Mucosa of stomach (tissue), 1 donor: ENCODE results near the gene RGL3.
"Not testable (repeated sequence)": the region's sequence is repeated elsewhere in the genome, so short reads cannot be mapped to it uniquely, and the experiment has no call there.

Experiments used
- H3K27me3 ChIP-seq: one replicate; pipeline ENCODE4 v1.7.0; 2013; ENCODE audit warnings: mild to moderate bottlenecking, low read length; ENCODE audit not compliant: control insufficient read depth, insufficient read depth
- H3K36me3 ChIP-seq: one replicate; pipeline ENCODE4 v1.7.0; 2013; ENCODE audit warnings: low read length; ENCODE audit not compliant: control insufficient read depth, insufficient read depth
- H3K4me1 ChIP-seq: one replicate; pipeline ENCODE4 v1.7.0; 2013; ENCODE audit warnings: mild to moderate bottlenecking, low read length; ENCODE audit not compliant: control insufficient read depth, insufficient read depth
- H3K4me3 ChIP-seq: one replicate; pipeline ENCODE4 v1.7.0; 2013; ENCODE audit warnings: low read length
- H3K9ac ChIP-seq: one replicate; pipeline ENCODE4 v1.7.0; 2013; ENCODE audit warnings: mild to moderate bottlenecking, low read length, moderate library complexity
- H3K9me3 ChIP-seq: one replicate; pipeline ENCODE4 v1.7.0; 2013; ENCODE audit warnings: mild to moderate bottlenecking, low read length, moderate library complexity; ENCODE audit not compliant: control insufficient read depth
- donor health status: Pancreatic carcinoma.

Gene RGL3

GRCh38 chr19:11384778-11385129, 34.4 kb downstream of the RGL3 start:
- Histone ChIP-seq H3K9me3 (no peaks in the 10 kb centered on the region), H3K4me3 (no peak overlapping the region), H3K36me3 (no peaks in the 10 kb centered on the region), H3K4me1 (peaks cover 35% of the 10 kb centered on the region), H3K9ac (no peak overlapping the region), H3K27me3 (peaks cover 11% of the 10 kb centered on the region)

DNA sequence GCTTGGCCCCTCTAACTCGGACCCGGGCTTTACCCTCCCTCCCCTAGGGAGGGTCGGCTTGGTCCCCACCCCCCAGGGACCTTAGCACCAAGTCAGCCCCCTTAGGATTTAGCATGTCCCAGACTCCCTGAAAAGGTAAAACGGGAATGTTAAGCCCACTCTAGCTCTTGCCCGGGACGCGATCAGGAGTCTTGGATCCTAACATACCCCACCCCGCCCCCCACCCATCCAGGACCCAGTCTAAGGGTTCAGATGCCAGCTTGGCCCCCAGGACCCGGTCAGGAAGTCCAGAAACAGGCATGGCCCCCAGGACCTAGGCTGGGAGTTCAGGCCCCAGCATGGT, 35.4 kb downstream of the RGL3 start:
- no peaks in the 10 kb centered on the region for H3K9me3 ChIP-seq
- H3K4me1 ChIP-seq, result peaks cover 38% of the 10 kb centered on the region
- H3K9ac ChIP-seq, result peak overlapping the region; percentile 43
- peaks cover 11% of the 10 kb centered on the region for H3K27me3 ChIP-seq
- peak overlapping the region; percentile 8 for H3K4me3 ChIP-seq
- no peaks in the 10 kb centered on the region for H3K36me3 ChIP-seq

- Histone ChIP-seq H3K9ac (peak overlapping the region; percentile 43), H3K36me3 (no peaks in the 10 kb centered on the region), H3K4me1 (peaks cover 44% of the 10 kb centered on the region), H3K9me3 (no peaks in the 10 kb centered on the region), H3K27me3 (peaks cover 11% of the 10 kb centered on the region), H3K4me3 (no peak overlapping the region)
Measured at GRCh38 chr19:11382898-11383705, 36.0 kb downstream of the RGL3 start.

DNA sequence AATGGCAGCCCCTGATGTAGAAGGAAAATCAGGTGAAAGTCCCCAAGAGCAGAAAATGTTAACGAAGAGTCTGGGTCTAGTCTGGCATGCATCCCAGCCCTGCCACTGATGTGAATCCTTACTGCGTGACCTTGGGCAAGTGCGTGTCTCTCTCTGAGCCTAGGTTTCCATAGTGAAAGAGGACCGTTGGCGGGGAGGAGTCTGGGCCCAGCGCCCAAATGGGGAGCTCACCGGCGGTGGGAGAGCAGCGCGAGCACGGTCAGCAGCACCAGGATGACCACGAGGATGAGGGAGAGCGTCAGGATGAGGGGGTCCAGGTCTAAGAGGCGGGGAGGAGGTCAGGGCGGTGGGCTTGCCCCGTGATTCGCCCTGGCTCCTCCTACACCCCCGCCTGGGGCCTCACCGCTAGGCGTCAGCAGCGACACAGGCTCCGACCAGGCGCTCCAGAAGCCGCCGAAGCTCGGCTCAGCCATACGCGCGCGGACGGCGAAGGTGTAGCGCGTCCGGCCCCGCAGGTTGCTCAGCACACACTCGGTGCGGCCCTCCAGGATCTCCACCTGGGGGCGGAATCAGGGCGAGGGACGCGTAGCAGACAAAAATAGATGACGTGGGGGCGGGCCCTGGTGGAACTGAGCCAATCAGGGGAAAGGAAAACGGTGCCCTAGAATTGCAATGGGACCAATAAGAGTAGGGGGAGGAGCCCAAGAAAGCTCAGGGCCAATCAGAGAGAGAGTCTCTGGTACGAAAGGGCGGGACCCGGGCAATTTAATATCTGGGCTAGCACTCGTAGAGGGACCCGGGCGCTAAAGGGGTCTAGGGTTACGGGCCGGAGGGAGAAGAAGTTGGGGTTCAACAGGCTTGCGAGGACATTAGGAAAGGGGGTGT, 38.2 kb downstream of the RGL3 start:
- Histone ChIP-seq H3K4me3 (peak overlapping the region; percentile 4), H3K4me1 (peaks cover 59% of the 10 kb centered on the region), H3K9ac (peak overlapping the region; percentile 42)

GRCh38 chr19:11379857-11380350, 39.2 kb downstream of the RGL3 start:
- no peaks in the 10 kb centered on the region for H3K36me3 ChIP-seq
- H3K27me3 ChIP-seq, result peaks cover 11% of the 10 kb centered on the region
- no peak overlapping the region for H3K4me3 ChIP-seq
- H3K4me1 ChIP-seq, result peaks cover 66% of the 10 kb centered on the region
- no peaks in the 10 kb centered on the region for H3K9me3 ChIP-seq
- H3K9ac ChIP-seq, result no peak overlapping the region

More for the DNA sequence above, 38.2 kb downstream of the RGL3 start:
- no peaks in the 10 kb centered on the region for H3K36me3 ChIP-seq
- H3K9me3 ChIP-seq, result no peaks in the 10 kb centered on the region
- peaks cover 11% of the 10 kb centered on the region for H3K27me3 ChIP-seq

DNA sequence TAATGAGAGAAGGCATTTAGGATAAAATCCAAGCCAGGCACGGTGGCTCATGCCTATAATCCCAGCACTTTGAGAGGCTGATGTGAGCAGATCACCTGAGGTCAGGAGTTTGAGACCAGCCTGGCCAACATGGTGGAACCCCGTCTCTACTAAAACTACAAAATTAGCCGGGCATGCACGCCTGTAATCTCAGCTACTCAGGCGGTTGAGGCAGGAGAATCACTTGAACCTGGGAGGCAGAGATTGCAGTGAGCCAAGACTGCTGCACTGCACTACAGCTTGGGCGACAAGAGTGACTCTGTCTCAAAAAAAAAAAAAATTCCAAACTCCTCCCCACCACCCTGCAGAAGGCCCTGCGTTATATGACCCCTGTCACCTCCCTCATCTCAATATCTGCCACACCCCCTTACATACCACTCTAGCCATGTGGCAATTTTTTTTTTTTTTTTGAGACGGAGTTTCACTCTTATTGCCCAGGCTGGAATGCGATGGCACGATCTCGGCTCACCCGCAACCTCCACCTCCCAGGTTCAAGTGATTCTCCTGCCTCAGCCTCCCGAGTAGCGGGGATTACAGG, 39.8 kb downstream of the RGL3 start:
- not testable (repeated sequence) for H3K4me3 ChIP-seq, H3K9ac ChIP-seq, H3K36me3 ChIP-seq, H3K9me3 ChIP-seq
- Histone ChIP-seq H3K27me3 (peaks cover 11% of the 10 kb centered on the region), H3K4me1 (peaks cover 65% of the 10 kb centered on the region)

- H3K9me3 ChIP-seq, result no peaks in the 10 kb centered on the region
- H3K4me1 ChIP-seq, result peaks cover 64% of the 10 kb centered on the region
- no peaks in the 10 kb centered on the region for H3K36me3 ChIP-seq
- no peak overlapping the region for H3K4me3 ChIP-seq
- H3K9ac ChIP-seq, result no peak overlapping the region
- H3K27me3 ChIP-seq, result peaks cover 11% of the 10 kb centered on the region
Measured at GRCh38 chr19:11378319-11379189, 40.6 kb downstream of the RGL3 start.

GRCh38 chr19:11377756-11378155, 41.4 kb downstream of the RGL3 start:
- H3K4me3 ChIP-seq, result no peak overlapping the region
- H3K27me3 ChIP-seq, result peaks cover 3% of the 10 kb centered on the region
- no peaks in the 10 kb centered on the region for H3K36me3 ChIP-seq
- no peak overlapping the region for H3K9ac ChIP-seq
- no peaks in the 10 kb centered on the region for H3K9me3 ChIP-seq
- peaks cover 56% of the 10 kb centered on the region for H3K4me1 ChIP-seq

DNA sequence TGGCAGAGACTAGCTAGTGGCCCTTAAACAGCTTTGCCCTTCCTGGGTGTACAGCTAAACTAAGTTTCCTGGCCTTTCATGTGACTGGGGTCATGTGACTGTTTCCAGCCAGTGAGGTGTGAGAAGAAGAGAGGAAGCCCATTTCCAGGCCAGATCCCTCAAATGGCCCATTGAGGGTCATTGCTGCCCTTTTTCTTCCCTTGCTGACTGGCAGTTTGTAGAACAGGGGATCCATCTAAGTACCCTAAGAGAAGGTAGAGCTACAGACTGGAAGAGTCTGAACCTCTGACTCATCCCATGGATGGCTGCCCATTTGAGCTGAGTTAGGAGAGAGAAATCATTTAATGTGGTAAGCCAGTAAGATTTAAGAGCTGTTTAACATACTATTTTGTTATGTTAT, 41.9 kb downstream of the RGL3 start:
- Histone ChIP-seq H3K36me3 (no peaks in the 10 kb centered on the region), H3K9me3 (no peaks in the 10 kb centered on the region), H3K9ac (no peak overlapping the region), H3K4me1 (peaks cover 53% of the 10 kb centered on the region), H3K27me3 (no peaks in the 10 kb centered on the region), H3K4me3 (no peak overlapping the region)

- H3K4me1 ChIP-seq, result peaks cover 40% of the 10 kb centered on the region
- H3K4me3 ChIP-seq, result peak overlapping the region; percentile 18
- H3K9me3 ChIP-seq, result no peaks in the 10 kb centered on the region
- H3K27me3 ChIP-seq, result no peaks in the 10 kb centered on the region
- H3K9ac ChIP-seq, result peak overlapping the region; percentile 75
- no peaks in the 10 kb centered on the region for H3K36me3 ChIP-seq
Measured at GRCh38 chr19:11375143-11375948, 43.8 kb downstream of the RGL3 start.
